Omental fat pad (tissue), 4 donors: ENCODE measurements around the gene NSG1. TPM values are rescaled to one million over a fixed set of nuclear protein-coding genes. Genes with fewer than 3 reads are reported as not detected.
"Not testable (repeated sequence)": the region's sequence is repeated elsewhere in the genome, so short reads cannot be mapped to it uniquely, and the experiment has no call there.

Source experiments
- ATAC-seq: fragments of 150-250 bp; one replicate; pipeline ENCODE4 v1.9.1; 2016; ENCODE audit warnings: mild to moderate bottlenecking, moderate library complexity; ENCODE audit not compliant: low FRiP score
- DNase-seq: peaks from one replicate; pipeline ENCODE4 v3.0.0-alpha.2; 2019; ENCODE audit warnings: low spot score
- CTCF ChIP-seq, 3 donors: fragments of 450-650 bp; IDR thresholded peaks; one replicate each; pipeline ENCODE4 v1.5.1; 2016 to 2017; ENCODE audit warnings: antibody characterized with exemption in 3 of 3, mild to moderate bottlenecking in 3 of 3, moderate library complexity in 2 of 3
- total RNA-seq, 4 donors: library from RNA; depleted of rRNA; stranded (reverse); fragments of >200 nt; gene quantifications; one replicate each; pipeline ENCODE4 v1.1.0, GENCODE V29; 2016

The NSG1 gene
- total RNA-seq, 4 donors from 2014 or later, result 1.6 to 15.3 (median 6.3) TPM

- no peak for DNase-seq
- no peak for TF ChIP-seq CTCF (IDR thresholded peaks at IDR 0.05)
- ATAC-seq, result no peak
These were observed 31.0 kb downstream of the NSG1 start for GRCh38 chr4:4417886-4418285.

- ATAC-seq (no peak), DNase-seq (no peak)
- TF ChIP-seq CTCF (IDR thresholded peaks at IDR 0.05), result no peak
These were observed 31.9 kb downstream of the NSG1 start for GRCh38 chr4:4418676-4419390.

GRCh38 chr4:4419896-4420295, 33.0 kb downstream of the NSG1 start:
- no peak for ATAC-seq
- DNase-seq, result no peak

DNA sequence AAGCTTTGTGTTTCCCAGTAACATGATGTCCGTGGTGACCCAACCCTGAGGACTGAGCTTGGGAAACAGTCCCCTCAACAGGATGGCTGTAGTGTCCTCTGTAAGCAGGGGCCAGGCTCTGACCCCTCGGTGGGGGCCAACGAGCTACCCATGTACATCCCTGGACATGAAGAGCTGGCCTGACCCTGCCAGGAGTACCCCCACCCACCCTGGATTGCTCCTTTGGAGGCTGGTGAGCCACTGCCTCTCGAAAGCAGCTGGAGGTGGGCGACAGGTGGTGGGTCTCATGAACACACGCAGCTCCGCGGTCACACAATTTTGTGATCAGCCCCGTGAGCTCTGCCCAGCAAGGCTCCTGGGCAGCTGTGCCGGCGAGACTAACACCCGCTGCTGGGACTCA, 33.5 kb downstream of the NSG1 start:
- ATAC-seq (no peak), DNase-seq (no peak)
- TF ChIP-seq CTCF (IDR thresholded peaks at IDR 0.05), result no peak

More at GRCh38 chr4:4419896-4420295, 33.0 kb downstream of the NSG1 start:
- no peak for TF ChIP-seq CTCF (IDR thresholded peaks at IDR 0.05)

- DNase-seq, result no peak
- TF ChIP-seq CTCF (IDR thresholded peaks at IDR 0.05), result no peak
- no peak for ATAC-seq
These were observed 34.5 kb downstream of the NSG1 start for GRCh38 chr4:4421356-4421755.

- not testable (repeated sequence) for ATAC-seq, DNase-seq
These were observed 35.2 kb downstream of the NSG1 start for GRCh38 chr4:4422117-4422516.

DNA sequence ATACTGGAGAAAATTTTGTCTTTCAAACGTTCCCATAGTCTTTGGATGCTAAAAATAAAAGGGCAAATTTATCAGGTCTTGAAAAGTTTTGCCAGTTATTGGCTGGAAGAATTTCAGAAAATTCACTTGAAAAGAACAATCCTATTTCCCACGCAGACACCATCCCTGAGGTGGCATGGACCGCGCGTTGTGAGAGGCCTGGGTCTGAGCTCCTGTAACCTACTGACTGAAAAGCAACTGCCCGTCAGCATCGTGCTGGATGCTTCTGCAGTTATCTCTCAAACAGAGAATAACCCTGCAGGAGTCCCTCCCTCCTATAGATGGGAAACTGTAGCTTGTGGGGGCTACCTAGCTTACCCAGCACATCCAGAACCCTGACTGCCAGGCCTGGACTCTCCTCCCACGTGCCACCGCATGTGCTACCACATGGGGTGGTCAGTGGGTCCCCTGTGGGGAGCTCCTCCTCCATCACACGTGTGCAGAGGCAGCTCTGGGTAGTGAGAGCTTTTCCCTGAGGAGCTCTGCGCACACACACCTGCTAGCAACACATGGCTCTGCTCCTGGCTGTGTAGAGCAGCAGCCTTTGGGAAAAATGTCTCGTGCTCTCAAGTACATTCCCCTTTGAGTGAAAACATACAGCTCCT, 36.1 kb downstream of the NSG1 start:
- no peak for ATAC-seq
- no peak for DNase-seq
- TF ChIP-seq CTCF (IDR thresholded peaks at IDR 0.05), result no peak
